ENCODE results near the gene PUM2. TPM values are rescaled to one million over a fixed set of nuclear protein-coding genes. Genes with fewer than 3 reads are reported as not detected.
"Not testable (repeated sequence)": the region's sequence is repeated elsewhere in the genome, so short reads cannot be mapped to it uniquely, and the experiment has no call there.

PUM2 gene
- polyA plus RNA-seq, 1 donor from 2014 or later = 14.6 TPM

DNA sequence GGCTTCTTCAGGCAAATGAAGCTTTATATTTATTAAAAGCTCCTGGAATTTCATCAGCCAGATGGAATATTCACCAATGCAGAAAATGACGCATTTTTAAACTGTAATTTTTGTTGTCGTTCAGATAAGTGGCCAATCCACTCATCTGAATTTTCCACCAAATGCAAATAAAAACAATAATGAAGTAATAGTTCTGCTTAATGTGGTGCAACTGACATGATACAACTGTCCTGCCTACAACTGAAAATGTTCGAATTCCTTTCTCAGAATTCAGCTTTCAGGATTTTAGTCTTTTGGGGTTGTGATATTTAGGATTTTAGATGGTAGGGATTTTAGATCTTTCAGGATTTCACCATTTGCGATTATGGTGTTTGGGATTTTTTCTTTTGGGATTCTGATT is 27.1 kb upstream of the PUM2 start:
- Mint-ChIP-seq H3K4me3 (no peak overlapping the region), H3K36me3 (peaks cover 2% of the 10 kb centered on the region), H3K27me3 (peaks cover 6% of the 10 kb centered on the region), H3K4me1 (peaks cover 0 to 2% (median 0%) of the 10 kb centered on the region in 3 donors), H3K9me3 (no peaks in the 10 kb centered on the region), H3K27ac (no peak overlapping the region)

DNA sequence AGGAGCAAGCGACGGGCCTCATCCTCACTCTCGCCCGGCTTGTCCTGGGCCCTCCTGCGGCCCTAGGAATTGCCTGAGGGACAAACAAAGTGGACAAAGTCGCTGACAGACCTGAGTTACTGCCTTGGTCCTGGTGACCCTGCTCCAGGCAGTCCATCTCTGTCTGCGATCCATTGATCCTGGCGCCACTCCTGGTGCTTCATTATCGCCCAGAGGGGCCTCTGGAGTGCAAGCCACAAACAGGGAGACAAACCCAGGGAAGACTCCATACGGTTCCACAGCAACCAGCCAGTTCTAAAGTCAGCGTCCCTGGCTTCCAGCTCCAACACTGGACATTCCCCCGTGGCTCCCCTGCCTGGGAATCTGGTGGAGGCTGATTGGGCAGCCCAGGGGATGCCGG is 24.3 kb upstream of the PUM2 start:
- not testable (repeated sequence) for H3K9me3 Mint-ChIP-seq, H3K27ac Mint-ChIP-seq, H3K4me1 Mint-ChIP-seq, H3K4me3 Mint-ChIP-seq, H3K36me3 Mint-ChIP-seq
- H3K27me3 Mint-ChIP-seq = peaks cover 12% of the 10 kb centered on the region

DNA sequence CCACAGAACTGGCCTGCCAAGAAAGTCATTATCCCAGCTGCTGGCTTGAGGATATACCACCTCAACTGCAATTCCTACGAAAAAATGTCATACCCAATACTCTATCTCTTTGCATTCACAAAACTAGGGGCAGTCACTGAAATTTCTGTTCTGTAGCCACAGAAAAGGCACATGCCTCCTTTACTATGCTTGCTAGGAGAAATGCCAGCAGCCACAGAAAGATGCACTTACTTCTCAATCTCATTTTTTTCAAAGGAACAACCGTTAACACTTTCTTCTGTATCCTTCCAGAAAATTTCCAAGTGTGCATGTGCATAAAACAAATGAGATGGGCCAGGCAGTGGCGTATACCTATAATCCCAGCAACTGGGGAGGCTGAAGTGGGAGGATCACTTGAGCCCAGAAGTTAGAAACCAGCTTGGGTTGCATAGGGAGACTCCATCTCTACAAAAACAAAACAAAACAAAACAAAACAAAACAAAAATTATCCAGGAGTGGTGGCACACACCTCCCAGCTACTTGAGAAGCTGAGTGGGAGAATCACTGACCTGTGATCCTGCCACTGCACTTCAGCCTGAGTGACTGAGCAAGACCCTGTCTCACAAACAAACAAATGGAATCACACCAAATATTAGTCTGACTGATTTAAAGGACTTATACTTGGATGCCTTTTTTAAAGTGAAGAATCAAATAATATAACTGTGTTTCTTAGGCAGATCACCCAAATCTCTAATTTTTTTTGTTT is 22.4 kb upstream of the PUM2 start:
- Mint-ChIP-seq H3K27ac (no peak overlapping the region), H3K4me1 (peaks cover 0 to 1% (median 0%) of the 10 kb centered on the region in 3 donors), H3K27me3 (peaks cover 15% of the 10 kb centered on the region), H3K36me3 (peaks cover 3% of the 10 kb centered on the region), H3K9me3 (peaks cover 0 to 14% (median 4%) of the 10 kb centered on the region in 3 donors), H3K4me3 (no peak overlapping the region)

DNA sequence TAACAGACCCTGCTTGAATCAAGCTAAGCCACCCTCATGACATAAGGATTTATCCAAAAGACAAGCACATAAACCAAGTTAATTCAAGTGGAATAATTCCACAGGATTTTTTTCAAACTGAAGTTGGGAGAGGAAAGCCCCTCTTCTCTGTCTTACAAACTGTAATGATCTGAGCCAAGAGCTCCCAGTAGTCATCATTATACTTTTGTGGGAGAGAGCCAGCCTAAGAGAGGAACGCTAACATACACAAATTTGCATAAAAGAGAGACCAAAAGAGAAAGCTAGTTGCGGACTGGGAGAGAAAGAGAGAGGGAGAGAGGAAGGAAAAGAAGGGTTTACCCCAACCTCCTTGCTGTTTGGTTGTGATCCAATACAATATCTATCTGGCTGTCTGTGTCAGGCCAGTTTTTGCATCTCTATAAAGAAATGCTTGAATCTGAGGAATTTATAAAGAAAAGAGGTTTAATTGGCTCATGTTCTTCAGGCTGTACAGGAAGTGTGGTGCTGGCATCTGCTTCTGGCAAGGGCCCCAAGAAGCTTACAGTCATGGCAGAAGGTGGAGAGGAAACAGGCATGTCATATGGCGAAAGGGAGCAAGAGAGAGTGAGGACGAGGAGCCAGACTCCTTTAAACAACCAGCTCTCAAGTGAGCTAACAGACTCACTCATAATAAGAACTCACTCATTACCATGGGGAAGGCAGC is 20.8 kb upstream of the PUM2 start:
- Mint-ChIP-seq H3K4me1 (peaks cover 0 to 1% (median 0%) of the 10 kb centered on the region in 3 donors), H3K9me3 (peaks cover 2 to 22% (median 11%) of the 10 kb centered on the region in 3 donors), H3K4me3 (no peak overlapping the region), H3K27ac (no peak overlapping the region), H3K27me3 (peaks cover 11% of the 10 kb centered on the region), H3K36me3 (peaks cover 4% of the 10 kb centered on the region)

DNA sequence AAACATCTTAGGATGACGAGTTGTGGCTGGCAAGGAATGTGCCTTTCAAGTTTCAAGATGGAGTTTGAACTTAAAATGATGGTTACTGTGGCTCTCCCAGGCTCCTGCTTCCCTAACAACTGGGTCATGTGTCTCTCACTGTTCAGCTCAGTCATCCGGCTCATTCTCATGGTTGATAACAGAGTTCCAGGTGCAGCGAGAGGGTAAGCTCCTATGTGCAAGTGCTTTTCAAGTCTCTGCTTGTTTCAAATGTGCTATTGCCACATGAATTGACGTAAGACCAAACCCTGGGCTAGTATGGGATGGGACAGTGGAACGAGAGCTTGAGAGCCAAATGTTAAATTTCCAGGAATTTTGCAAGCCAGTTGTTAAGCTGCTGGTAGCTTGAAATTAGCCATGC is 19.5 kb upstream of the PUM2 start:
- Mint-ChIP-seq H3K27me3 (peaks cover 9% of the 10 kb centered on the region), H3K36me3 (peaks cover 3% of the 10 kb centered on the region), H3K4me3 (no peak overlapping the region), H3K9me3 (peaks cover 2 to 22% (median 13%) of the 10 kb centered on the region in 3 donors), H3K4me1 (peaks cover 0 to 4% (median 0%) of the 10 kb centered on the region in 3 donors), H3K27ac (no peak overlapping the region)

DNA sequence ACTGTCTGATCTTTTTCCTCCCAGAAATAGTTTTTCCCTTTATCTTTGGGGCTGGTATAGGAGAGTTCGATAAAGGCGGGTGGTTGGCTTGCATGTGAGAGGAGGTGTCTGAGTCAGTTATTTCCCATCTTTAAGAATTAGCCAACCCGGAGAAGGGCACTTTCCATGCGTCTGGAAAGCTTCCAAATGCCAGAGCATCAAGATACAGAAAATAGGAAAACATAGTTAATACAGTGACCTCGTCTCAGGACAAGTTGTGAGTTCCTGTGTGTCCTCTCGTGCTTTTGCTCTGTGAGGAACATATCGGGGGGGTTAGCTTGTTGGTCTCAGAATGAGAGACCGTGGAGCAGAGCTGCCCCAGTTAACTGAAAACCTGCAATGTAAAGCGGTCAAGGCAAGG is 18.7 kb upstream of the PUM2 start:
- Mint-ChIP-seq H3K4me1 (peaks cover 0 to 5% (median 0%) of the 10 kb centered on the region in 3 donors), H3K27ac (no peak overlapping the region), H3K9me3 (peaks cover 2 to 22% (median 13%) of the 10 kb centered on the region in 3 donors), H3K4me3 (no peak overlapping the region), H3K27me3 (peaks cover 9% of the 10 kb centered on the region), H3K36me3 (peaks cover 3% of the 10 kb centered on the region)

DNA sequence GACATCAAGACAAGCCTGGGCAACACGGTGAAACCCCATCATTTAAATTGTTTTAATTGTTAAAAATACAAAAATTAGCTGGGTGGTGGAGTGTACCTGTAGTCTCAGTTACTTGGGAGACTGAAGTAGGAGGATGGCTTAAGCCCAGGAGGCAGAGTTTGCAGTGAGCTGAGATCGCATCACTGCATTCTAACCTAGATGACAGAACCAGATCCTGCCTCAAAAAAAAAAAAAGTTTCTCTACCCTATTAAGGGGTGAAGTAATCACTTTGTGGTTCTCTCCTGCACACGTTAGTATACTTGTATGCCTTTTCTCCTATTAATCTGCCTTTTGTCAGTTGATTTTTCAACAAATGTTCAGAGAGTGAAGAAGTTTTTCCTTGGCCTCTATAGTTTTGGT is 18.1 kb upstream of the PUM2 start:
- Mint-ChIP-seq H3K36me3 (peaks cover 3% of the 10 kb centered on the region), H3K9me3 (peaks cover 2 to 22% (median 13%) of the 10 kb centered on the region in 3 donors), H3K27ac (no peak overlapping the region), H3K4me3 (peak overlapping the region in 1 of 4 donors; percentile 60), H3K27me3 (peaks cover 9% of the 10 kb centered on the region), H3K4me1 (peaks cover 0 to 5% (median 0%) of the 10 kb centered on the region in 3 donors)

DNA sequence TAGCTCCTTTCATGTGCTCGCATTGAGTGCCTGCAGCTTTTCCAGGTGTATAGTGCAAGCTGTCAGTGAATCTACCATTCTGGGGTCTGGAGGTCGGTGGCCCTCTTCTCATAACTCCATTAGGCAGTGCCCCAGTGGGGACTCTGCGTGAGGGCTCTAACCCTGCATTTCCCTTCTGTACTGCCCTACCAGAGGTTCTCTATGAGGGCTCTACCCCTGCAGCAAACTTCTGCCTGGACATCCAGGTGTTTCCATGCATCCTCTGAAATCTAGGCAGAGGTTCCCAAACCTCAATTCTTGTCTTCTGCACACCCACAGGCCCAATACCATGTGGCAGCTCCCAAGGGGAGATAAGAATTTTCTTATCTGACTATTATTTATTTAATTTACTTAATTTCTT is 17.3 kb upstream of the PUM2 start:
- not testable (repeated sequence) for H3K27ac Mint-ChIP-seq, H3K27me3 Mint-ChIP-seq, H3K36me3 Mint-ChIP-seq, H3K4me3 Mint-ChIP-seq, H3K4me1 Mint-ChIP-seq
- peaks cover 2 to 22% (median 13%) of the 10 kb centered on the region in 3 donors for H3K9me3 Mint-ChIP-seq

DNA sequence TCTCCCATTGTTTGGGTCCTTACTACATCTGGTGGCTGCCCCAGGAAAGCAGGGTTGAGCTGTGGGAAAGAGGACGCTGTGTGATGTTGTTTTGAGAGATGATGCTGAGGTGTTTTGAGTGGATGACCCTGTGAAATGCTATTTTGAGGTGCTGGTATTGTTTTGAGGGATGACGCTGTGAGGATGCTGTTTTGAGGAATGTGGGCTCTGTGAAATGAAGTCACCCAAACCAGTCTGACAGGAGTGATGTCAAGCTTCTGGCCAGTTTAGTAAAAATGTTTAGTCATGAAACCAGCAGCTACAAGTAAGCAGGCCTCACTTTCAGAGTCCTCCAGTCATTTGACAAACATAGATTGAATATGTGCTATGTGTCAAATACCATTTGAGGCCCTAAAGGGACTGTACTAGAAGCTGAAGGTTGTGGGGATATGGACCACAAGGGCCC is 16.1 kb upstream of the PUM2 start:
- H3K9me3 Mint-ChIP-seq = peaks cover 2 to 18% (median 13%) of the 10 kb centered on the region in 3 donors
- H3K4me3 Mint-ChIP-seq = peak overlapping the region in 1 of 4 donors; percentile 43
- H3K27ac Mint-ChIP-seq = no peak overlapping the region
- H3K36me3 Mint-ChIP-seq = peaks cover 3% of the 10 kb centered on the region
- peaks cover 0 to 6% (median 0%) of the 10 kb centered on the region in 3 donors for H3K4me1 Mint-ChIP-seq
- peaks cover 7% of the 10 kb centered on the region for H3K27me3 Mint-ChIP-seq

DNA sequence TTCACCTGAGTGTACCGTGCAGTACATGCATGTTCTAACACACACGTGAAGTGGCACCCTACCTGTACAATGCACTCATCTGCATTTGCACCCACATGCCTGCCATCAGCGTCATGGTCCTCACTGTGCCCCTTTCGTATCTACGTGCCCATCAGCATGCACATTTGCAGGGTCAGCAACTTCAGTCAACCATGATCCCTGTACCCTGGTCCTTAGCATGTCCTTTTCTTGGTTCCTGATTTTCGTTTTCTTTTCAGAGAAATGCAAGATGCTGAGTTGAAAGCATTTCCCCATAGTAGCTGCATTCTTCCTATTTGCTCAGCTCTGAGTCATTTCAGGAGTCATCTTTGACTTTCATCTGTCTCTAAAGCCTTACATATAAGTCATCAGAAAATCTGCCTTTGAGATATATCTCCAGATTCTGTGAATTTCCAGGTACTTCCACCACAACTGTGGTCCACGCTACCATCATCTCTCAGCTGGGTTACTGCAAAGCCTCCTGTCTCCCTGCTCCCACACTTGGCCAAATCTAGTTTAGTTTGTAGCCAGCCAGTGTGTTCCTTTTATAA is 14.7 kb upstream of the PUM2 start:
- Mint-ChIP-seq H3K4me3 (no peak overlapping the region), H3K4me1 (peaks cover 0 to 5% (median 0%) of the 10 kb centered on the region in 3 donors), H3K9me3 (peaks cover 2 to 13% (median 13%) of the 10 kb centered on the region in 3 donors), H3K27me3 (peaks cover 4% of the 10 kb centered on the region), H3K36me3 (peaks cover 3% of the 10 kb centered on the region), H3K27ac (no peak overlapping the region)

DNA sequence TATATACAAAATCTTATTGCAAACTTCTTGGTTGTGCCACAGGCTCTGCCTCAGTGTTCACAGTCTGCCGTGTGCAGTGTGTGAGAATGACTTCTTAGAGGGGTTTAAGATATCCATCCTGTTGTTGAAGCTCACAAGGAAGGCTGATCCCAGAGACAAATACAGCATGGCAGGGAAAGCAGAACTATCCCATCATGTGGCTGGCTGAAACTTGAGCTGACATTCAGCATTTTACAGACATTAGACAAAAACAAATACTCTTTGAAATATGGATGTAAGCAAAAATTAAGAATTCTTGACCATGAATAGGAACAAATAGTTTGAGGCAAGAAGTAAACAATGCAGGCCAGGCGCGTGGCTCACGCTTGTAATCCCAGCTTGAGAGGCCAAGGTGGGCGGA is 12.9 kb upstream of the PUM2 start:
- H3K27ac Mint-ChIP-seq = no peak overlapping the region
- no peak overlapping the region for H3K4me3 Mint-ChIP-seq
- peaks cover 2 to 13% (median 13%) of the 10 kb centered on the region in 3 donors for H3K9me3 Mint-ChIP-seq
- no peaks in the 10 kb centered on the region for H3K27me3 Mint-ChIP-seq
- peaks cover 0 to 5% (median 0%) of the 10 kb centered on the region in 3 donors for H3K4me1 Mint-ChIP-seq
- H3K36me3 Mint-ChIP-seq = peaks cover 3% of the 10 kb centered on the region

DNA sequence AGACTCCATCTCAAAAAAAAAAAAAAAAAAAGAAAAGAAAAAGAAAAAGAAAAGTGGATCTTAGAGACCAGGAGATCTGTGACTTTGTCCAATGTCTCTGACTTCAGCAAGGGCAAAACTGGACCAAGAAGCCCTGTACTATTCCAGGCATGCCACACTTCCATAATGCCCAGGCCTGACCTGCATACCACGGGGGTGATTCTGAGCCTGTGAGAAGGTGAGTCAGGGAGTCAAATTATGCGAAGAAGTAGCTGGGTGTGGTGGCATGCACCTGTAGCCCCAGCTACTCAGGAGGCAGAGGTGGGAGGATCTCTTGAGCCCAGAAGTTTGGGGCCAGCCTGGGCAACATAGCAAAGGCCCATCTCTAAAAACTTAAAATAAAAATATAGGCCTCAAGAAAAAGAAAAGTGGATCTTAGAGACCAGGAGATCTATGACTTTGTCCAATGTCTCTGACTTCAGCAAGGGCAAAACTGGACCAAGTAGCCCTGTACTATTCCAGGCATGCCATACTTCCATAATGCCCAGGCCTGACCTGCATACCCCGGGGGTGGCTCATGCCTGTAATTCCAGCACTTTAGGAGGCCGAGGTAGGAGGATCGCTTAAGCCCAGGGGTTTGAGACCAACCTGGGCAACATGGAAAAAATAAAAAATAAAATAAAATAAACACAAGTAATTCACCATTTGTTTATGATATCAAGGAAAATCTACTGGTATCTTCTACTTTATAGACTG is 12.2 kb upstream of the PUM2 start:
- Mint-ChIP-seq H3K9me3 (peaks cover 2 to 9% (median 7%) of the 10 kb centered on the region in 3 donors), H3K36me3 (peaks cover 2% of the 10 kb centered on the region), H3K4me3 (no peak overlapping the region), H3K27me3 (no peaks in the 10 kb centered on the region), H3K4me1 (peaks cover 0 to 5% (median 0%) of the 10 kb centered on the region in 3 donors), H3K27ac (no peak overlapping the region)

DNA sequence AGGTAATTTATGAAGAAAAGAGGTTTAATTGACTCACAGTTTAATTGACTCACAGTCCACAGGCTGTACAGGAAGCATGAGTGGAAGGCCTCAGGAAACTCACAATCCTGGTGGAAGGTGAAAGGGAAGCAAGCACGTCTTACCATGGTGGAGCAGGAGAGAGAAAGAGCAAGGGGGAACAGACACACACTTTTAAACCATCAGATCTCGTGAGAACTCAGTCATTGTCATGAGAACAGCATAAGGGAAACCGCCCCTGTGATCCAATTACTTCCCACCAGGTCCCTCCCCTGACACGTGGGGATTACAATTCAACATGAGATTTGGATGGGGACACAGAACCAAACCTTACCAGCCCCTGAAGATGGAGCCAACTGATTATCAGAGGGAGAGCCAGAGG is 11.2 kb upstream of the PUM2 start:
- Mint-ChIP-seq H3K4me3 (no peak overlapping the region), H3K36me3 (peaks cover 2% of the 10 kb centered on the region), H3K27me3 (no peaks in the 10 kb centered on the region), H3K4me1 (peaks cover 0 to 5% (median 0%) of the 10 kb centered on the region in 3 donors), H3K9me3 (peaks cover 0 to 2% (median 0%) of the 10 kb centered on the region in 3 donors), H3K27ac (no peak overlapping the region)

DNA sequence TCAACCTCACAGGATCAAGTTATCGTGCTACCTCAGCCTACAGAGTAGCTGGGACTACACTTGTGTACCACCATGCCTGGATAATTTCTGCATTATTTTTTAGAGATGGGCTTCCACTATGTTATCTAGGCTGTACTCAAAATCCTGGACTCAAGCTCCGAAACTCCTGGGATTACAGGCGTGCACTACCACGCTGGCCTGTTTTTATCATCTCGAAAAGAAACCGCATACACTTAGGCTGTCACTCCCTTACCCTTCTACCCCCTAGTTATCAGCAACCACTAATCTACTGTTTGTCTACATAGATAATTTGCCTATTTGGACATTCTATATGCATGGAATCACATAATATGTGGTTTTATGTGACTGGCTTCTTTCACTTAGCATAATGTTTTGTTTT is 8.5 kb upstream of the PUM2 start:
- Mint-ChIP-seq H3K27ac (no peak overlapping the region), H3K4me1 (peaks cover 0 to 1% (median 0%) of the 10 kb centered on the region in 3 donors), H3K36me3 (no peaks in the 10 kb centered on the region), H3K4me3 (no peak overlapping the region), H3K27me3 (no peaks in the 10 kb centered on the region), H3K9me3 (no peaks in the 10 kb centered on the region)
